Lung (tissue), 12 donors: ENCODE results near the gene MOB1B. TPM values are rescaled to one million over a fixed set of nuclear protein-coding genes. Genes with fewer than 3 reads are reported as not detected.
"Not testable (repeated sequence)": the region's sequence is repeated elsewhere in the genome, so short reads cannot be mapped to it uniquely, and the experiment has no call there.

Source experiments
- ATAC-seq: fragments of 200-7000 bp; cut with Tn5 transposase; one replicate; pipeline ENCODE4 v1.9.1; 2020; ENCODE audit warnings: moderate number of reproducible peaks; ENCODE audit not compliant: insufficient read depth, low FRiP score
- DNase-seq, 3 donors: peaks; one replicate each; pipeline ENCODE4 v3.0.0-alpha.2; 2013 to 2017
- H3K27ac ChIP-seq, 2 donors: one replicate each; pipeline ENCODE4 v1.5.1; 2013; ENCODE audit warnings: mild to moderate bottlenecking in 2 of 2, moderate library complexity in 2 of 2, control low read depth in 1 of 2, inconsistent platforms in 1 of 2, low read depth in 1 of 2, low read length in 1 of 2
- H3K27me3 ChIP-seq, 3 donors: one replicate each; pipeline ENCODE4 v1.5.1; 2013; ENCODE audit warnings: low read length in 2 of 3; ENCODE audit not compliant: control insufficient read depth in 3 of 3, insufficient read depth in 3 of 3
- H3K36me3 ChIP-seq, 4 donors: one replicate each; pipeline ENCODE4 v1.5.1; 2013; ENCODE audit warnings: low read length in 4 of 4, mild to moderate bottlenecking in 1 of 4, moderate library complexity in 1 of 4; ENCODE audit not compliant: control insufficient read depth in 4 of 4, insufficient read depth in 4 of 4
- H3K4me1 ChIP-seq, 5 donors: one replicate each; pipeline ENCODE4 v1.5.1; 2013; ENCODE audit warnings: low read length in 5 of 5, mild to moderate bottlenecking in 2 of 5, moderate library complexity in 1 of 5; ENCODE audit not compliant: control insufficient read depth in 5 of 5, insufficient read depth in 5 of 5
- H3K4me3 ChIP-seq: one replicate; pipeline ENCODE4 v1.5.1; 2013; ENCODE audit warnings: mild to moderate bottlenecking, control low read depth, moderate library complexity
- H3K9ac ChIP-seq, 2 donors: one replicate each; pipeline ENCODE4 v1.5.1; 2013; ENCODE audit warnings: low read length in 2 of 2, control low read depth in 1 of 2; ENCODE audit not compliant: insufficient read depth in 1 of 2
- H3K9me3 ChIP-seq, 4 donors: one replicate each; pipeline ENCODE4 v1.5.1; 2013; ENCODE audit warnings: low read length in 3 of 4, mild to moderate bottlenecking in 1 of 4, moderate library complexity in 1 of 4; ENCODE audit not compliant: control insufficient read depth in 4 of 4, insufficient read depth in 3 of 4
- WGBS, 2 donors: extraction: QIAGEN DNeasy Blood & Tissue Kit; methylation state at CpG; one replicate each; pipeline ENCODE4 v1.1.7; 2013; 5-methylcytosine and 5-hydroxymethylcytosine counted together
- polyA plus RNA-seq, 2 donors: library from polyadenylated mRNA; stranded (reverse); fragments of 200-250 nt; gene quantifications; one replicate each; pipeline ENCODE4 v1.2.1, GENCODE V29; 2013
- total RNA-seq, 2 donors: library from RNA; depleted of rRNA in 1 of 2; stranded (reverse); fragments of >200 nt in 1 of 2; gene quantifications; one replicate each; pipeline ENCODE4 v1.2.1, GENCODE V29; 2014 to 2021
- TF ChIP-seq, protein P1 (sequence below): IDR thresholded peaks from 2 replicates; pipeline ENCODE4 v1.5.1; 2012; ENCODE audit warnings: mild to moderate bottlenecking; ENCODE audit errors: control extremely low read depth, extremely low read depth
- donor health status: control.
- donor health status: control.
- donor health status: Bipolar disorder and iron deficiency.
- donor health status: healthy.
- donor health status: DM: yes; HTN: yes; CAD: no.

MOB1B gene
- total and polyA plus RNA-seq, 4 donors, result 6.1 to 51.0 (median 16.0) TPM

DNA sequence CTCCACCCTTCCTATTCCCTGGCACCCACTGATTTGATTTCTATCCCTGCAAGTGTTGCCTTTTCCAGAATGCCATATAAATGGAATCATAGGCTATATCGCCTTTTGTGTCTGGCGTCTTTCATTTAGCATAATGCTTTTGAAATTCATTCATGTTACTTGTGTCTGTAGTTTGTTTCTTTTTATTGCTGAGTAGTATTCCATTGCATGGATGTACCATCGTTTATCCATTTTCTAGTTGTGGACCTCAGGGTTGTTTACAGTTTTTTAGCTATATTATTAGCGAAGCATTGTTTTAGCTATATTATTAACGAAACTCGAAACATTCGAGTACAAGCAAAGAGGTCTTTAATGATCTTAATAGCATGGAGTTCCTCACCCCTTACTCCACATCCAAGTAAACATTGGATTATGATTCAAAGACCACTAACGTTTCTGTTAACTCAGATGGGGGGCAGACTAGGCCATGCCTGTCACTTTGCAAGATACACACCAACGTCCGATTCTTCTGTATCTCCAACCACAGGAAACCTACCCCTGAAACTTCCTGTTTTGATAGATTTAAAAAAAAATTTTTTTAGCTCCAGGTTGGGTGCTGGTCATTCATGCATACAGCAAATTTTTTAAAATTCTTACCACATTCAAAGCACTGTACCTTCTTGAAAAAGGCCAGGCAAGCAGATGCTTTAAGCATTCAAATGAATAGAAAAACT lies 92.4 kb downstream of the MOB1B start:
- Histone ChIP-seq H3K36me3 (peaks cover 0 to 8% (median 0%) of the 10 kb centered on the region in 4 donors), H3K27me3 (no peaks in the 10 kb centered on the region), H3K9me3 (no peaks in the 10 kb centered on the region), H3K4me1 (peaks cover 5 to 20% (median 6%) of the 10 kb centered on the region in 5 donors), H3K4me3 (peak overlapping the region; percentile 63), H3K9ac (peak overlapping the region; percentile 87 to 89), H3K27ac (no peak overlapping the region)
- DNase-seq (no peak), ATAC-seq (no peak)
- TF ChIP-seq, protein P1, sequence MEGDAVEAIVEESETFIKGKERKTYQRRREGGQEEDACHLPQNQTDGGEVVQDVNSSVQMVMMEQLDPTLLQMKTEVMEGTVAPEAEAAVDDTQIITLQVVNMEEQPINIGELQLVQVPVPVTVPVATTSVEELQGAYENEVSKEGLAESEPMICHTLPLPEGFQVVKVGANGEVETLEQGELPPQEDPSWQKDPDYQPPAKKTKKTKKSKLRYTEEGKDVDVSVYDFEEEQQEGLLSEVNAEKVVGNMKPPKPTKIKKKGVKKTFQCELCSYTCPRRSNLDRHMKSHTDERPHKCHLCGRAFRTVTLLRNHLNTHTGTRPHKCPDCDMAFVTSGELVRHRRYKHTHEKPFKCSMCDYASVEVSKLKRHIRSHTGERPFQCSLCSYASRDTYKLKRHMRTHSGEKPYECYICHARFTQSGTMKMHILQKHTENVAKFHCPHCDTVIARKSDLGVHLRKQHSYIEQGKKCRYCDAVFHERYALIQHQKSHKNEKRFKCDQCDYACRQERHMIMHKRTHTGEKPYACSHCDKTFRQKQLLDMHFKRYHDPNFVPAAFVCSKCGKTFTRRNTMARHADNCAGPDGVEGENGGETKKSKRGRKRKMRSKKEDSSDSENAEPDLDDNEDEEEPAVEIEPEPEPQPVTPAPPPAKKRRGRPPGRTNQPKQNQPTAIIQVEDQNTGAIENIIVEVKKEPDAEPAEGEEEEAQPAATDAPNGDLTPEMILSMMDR, result no peak
- WGBS, 2 donors, result 32 to 54% methylated on average over 10 of the region's 10 CpGs

DNA sequence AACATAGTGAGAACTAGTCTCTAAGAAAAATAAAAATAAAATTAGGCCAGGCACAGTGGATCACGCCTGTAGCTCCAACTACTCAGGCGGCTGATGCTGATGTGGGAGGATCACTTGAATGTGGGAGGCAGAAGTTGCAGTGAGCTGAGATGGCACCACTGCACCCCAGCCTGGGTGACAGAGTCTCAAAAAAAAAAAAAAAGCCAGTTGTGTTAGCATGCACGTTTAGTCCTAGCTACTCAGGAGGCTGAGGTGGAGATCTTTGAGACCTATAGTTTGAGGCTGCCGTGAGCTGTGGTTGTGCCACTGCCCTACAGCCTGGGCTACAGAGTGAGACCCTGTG lies 93.8 kb downstream of the MOB1B start:
- peaks cover 0 to 8% (median 0%) of the 10 kb centered on the region in 4 donors for H3K36me3 ChIP-seq
- peaks cover 5 to 20% (median 6%) of the 10 kb centered on the region in 5 donors for H3K4me1 ChIP-seq
- DNase-seq (no peak), ATAC-seq (no peak)
- no peaks in the 10 kb centered on the region for H3K27me3 ChIP-seq
- no peak overlapping the region for H3K9ac ChIP-seq
- TF ChIP-seq, protein P1, result no peak
- H3K27ac ChIP-seq, result no peak overlapping the region
- no peaks in the 10 kb centered on the region for H3K9me3 ChIP-seq
- no peak overlapping the region for H3K4me3 ChIP-seq
- 21 to 60% methylated on average over 4 of the region's 4 CpGs for WGBS, 2 donors

DNA sequence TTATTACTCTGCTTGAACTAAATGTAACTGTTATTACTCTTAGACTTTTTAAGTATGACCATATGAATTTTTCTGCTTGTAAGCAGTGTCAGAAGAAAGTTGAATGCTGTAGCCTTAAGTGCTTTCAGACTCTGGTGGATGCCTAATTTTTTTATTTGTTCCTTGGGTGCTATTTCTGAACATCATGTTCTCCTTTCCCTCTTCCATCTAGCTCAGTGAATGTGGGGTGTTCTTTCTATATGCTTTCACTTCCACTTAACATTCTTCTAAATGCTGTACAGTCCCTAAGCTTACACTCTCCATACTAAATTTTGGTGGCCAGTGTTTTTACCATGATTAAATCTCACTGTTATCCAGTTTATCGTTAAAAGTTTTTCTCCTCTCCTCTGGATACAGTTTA lies 94.9 kb downstream of the MOB1B start:
- 52 to 63% methylated on average over 1 of the region's 1 CpG for WGBS, 2 donors
- H3K27me3 ChIP-seq, result no peaks in the 10 kb centered on the region
- TF ChIP-seq, protein P1, result no peak
- no peak overlapping the region for H3K27ac ChIP-seq
- H3K4me1 ChIP-seq, result peaks cover 5 to 20% (median 6%) of the 10 kb centered on the region in 5 donors
- DNase-seq (no peak), ATAC-seq (no peak)
- no peak overlapping the region for H3K9ac ChIP-seq
- peaks cover 0 to 8% (median 0%) of the 10 kb centered on the region in 4 donors for H3K36me3 ChIP-seq
- H3K4me3 ChIP-seq, result no peak overlapping the region
- no peaks in the 10 kb centered on the region for H3K9me3 ChIP-seq

DNA sequence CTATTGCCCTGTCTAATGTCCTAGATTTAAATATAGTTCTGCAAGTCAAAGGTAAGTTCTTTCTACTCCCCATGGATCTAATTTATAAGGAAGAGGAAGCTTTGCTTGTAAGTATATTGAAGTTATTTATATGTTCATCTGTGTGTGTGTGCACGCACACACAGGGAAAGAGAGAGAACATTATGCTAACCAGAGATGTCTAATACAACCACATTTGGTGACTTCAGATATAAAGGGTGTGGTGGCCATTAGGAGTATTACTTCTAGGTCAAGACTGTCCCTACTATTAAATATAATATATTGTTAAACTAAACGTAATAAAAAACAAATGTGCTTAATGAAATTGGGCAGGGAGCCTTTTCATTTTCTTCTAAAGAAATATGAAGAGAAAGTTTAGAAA lies 95.4 kb downstream of the MOB1B start:
- H3K9ac ChIP-seq, result no peak overlapping the region
- TF ChIP-seq, protein P1, result no peak
- no peak overlapping the region for H3K4me3 ChIP-seq
- H3K36me3 ChIP-seq, result peaks cover 0 to 8% (median 0%) of the 10 kb centered on the region in 4 donors
- ATAC-seq (no peak), DNase-seq (no peak)
- 33 to 42% methylated on average over 2 of the region's 2 CpGs for WGBS, 2 donors
- H3K4me1 ChIP-seq, result peaks cover 3 to 19% (median 5%) of the 10 kb centered on the region in 5 donors
- no peaks in the 10 kb centered on the region for H3K9me3 ChIP-seq
- H3K27ac ChIP-seq, result no peak overlapping the region
- no peaks in the 10 kb centered on the region for H3K27me3 ChIP-seq

DNA sequence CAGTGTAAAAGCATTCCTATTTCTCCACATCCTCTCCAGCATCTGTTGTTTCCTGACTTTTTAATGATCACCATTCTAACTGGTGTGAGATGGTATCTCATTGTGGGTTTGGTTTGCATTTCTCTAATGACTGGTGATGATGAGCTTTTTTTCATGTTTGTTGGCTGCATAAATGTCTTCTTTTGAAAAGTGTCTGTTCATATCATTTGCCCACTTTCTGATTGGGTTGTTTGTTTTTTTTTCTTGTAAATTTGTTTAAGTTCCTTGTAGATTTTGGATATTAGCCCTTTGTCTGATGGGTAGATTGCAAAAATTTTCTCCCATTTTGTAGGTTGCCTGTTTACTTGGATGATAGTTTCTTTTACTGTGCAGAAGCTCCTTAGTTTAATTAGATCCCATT lies 97.5 kb downstream of the MOB1B start:
- H3K36me3 ChIP-seq, DNase-seq, H3K4me3 ChIP-seq, H3K27me3 ChIP-seq, H3K9ac ChIP-seq, H3K27ac ChIP-seq, ATAC-seq, H3K9me3 ChIP-seq: not testable (repeated sequence)
- H3K4me1 ChIP-seq, result peaks cover 0 to 14% (median 3%) of the 10 kb centered on the region in 5 donors
